Calu3 (cell line): ENCODE results near the gene ADGRA3. TPM values are rescaled to one million over a fixed set of nuclear protein-coding genes. Genes with fewer than 3 reads are reported as not detected.

Experiments
- Bru-seq: library from RNA; stranded (reverse); fragments of 400-500 nt; gene quantifications from one replicate; lab custom pipeline; 2021; lab: Mats Ljungman, UMichigan
- BruChase-seq, 2 experiments: library from RNA; stranded (reverse); fragments of 400-500 nt; gene quantifications; one replicate each; lab custom pipeline; 2021; lab: Mats Ljungman, UMichigan
- BruUV-seq: library from RNA; stranded (reverse); fragments of 400-500 nt; replicated peaks from 2 replicates; lab custom pipeline; 2021; lab: Mats Ljungman, UMichigan
- CTCF ChIA-PET: fragments of 300-600 bp; sonication (Branson Sonifier 250); formaldehyde crosslinking; loops from one replicate; lab custom pipeline; 2022; ENCODE audit warnings: antibody characterized with exemption; lab: Charles Lee
- DNase-seq: peaks from one replicate; pipeline ENCODE4 v3.0.0; 2022
- H3K27ac Mint-ChIP-seq: one replicate; pipeline ENCODE4 v1.8.0; 2022; ENCODE audit warnings: mixed read lengths; ENCODE audit not compliant: unreplicated experiment
- H3K27me3 Mint-ChIP-seq: one replicate; pipeline ENCODE4 v1.8.0; 2022; ENCODE audit warnings: mixed read lengths; ENCODE audit not compliant: unreplicated experiment
- H3K36me3 Mint-ChIP-seq: one replicate; pipeline ENCODE4 v1.8.0; 2022; ENCODE audit warnings: mild to moderate bottlenecking, moderate library complexity, mixed read lengths; ENCODE audit not compliant: insufficient read depth, unreplicated experiment
- H3K4me1 Mint-ChIP-seq: one replicate; pipeline ENCODE4 v1.8.0; 2022; ENCODE audit warnings: mild to moderate bottlenecking, low read depth, mixed read lengths; ENCODE audit not compliant: unreplicated experiment
- H3K4me3 Mint-ChIP-seq: one replicate; pipeline ENCODE4 v1.8.0; 2022; ENCODE audit warnings: mild to moderate bottlenecking, low read depth, moderate library complexity, mixed read lengths; ENCODE audit not compliant: unreplicated experiment
- H3K9me3 Mint-ChIP-seq: one replicate; pipeline ENCODE4 v1.8.0; 2022; ENCODE audit warnings: low read depth, mixed read lengths; ENCODE audit not compliant: unreplicated experiment
- CTCF ChIP-seq: fragments of 200-600 bp; IDR thresholded peaks from one replicate; pipeline ENCODE4 v1.8.0; 2022; ENCODE audit warnings: antibody characterized with exemption; ENCODE audit not compliant: unreplicated experiment
- intact Hi-C: fragments of 100-400 bp; cut with micrococcal nuclease; formaldehyde crosslinking; loops from one replicate; pipeline ENCODE4 v1.10.0; 2022; ENCODE audit not compliant: unreplicated experiment
- long read RNA-seq: library from polyadenylated mRNA; stranded (forward); transcript quantifications from one replicate; pipeline ENCODE4 v2.0.0, GENCODE V29; 2022
- total RNA-seq: library from RNA; stranded (reverse); gene quantifications from 2 replicates; pipeline ENCODE4 v1.2.3, GENCODE V29; 2022

The ADGRA3 gene
- total RNA-seq, result 48.4 and 63.2 TPM in 2 replicates
- percentile 91 among the genes with signal in this experiment for Bru-seq, nascent RNA
- BruChase-seq, experiment 1, labeled RNA remaining after a 6-hour chase, result percentile 82 among the genes with signal in this experiment
- BruChase-seq, experiment 2, labeled RNA remaining after a 2-hour chase, result percentile 86 among the genes with signal in this experiment
- long read RNA-seq, full-length matches to known transcripts, result 13 of 39 reads
- long read RNA-seq, partial matches to known transcripts, result 12 of 39 reads
- long read RNA-seq, other reads (novel, unspliced or antisense), result 14 of 39 reads

- TF ChIP-seq CTCF, result no peak
- CTCF ChIA-PET, result interaction anchor here (1.4 kb wide), 2 partner anchors 14 to 91 kb away, joined by 4 read pairs; no protein-coding TSS in a partner anchor
- H3K4me3 Mint-ChIP-seq, result peak within 1 kb of the TSS; percentile 97
- H3K4me1 Mint-ChIP-seq, result peaks cover 19% of the 10 kb centered on the region
- H3K27me3 Mint-ChIP-seq, result no peaks in the 10 kb centered on the region
- H3K27ac Mint-ChIP-seq, result peak within 1 kb of the TSS; percentile 90
- intact Hi-C loops, result loop anchor here (2.0 kb wide), 1 partner anchor 15 kb away; no protein-coding TSS in a partner anchor
- peaks cover 36% of the 10 kb centered on the region for H3K36me3 Mint-ChIP-seq
- H3K9me3 Mint-ChIP-seq, result no peaks in the 10 kb centered on the region
- DNase-seq, result peak; percentile 73
- BruUV-seq, result TSS peak; percentile 73
These were observed at the start of gene ADGRA3 for GRCh38 chr4:22515888-22516541. Gene ADGRA3 (minus strand): TSS chr4:22516066. CDS start chr4:22515784, 282 bp downstream.

GRCh38 chr4:22556495-22556894 is 40.6 kb upstream of the ADGRA3 start:
- Mint-ChIP-seq H3K4me1 (no peaks in the 10 kb centered on the region), H3K9me3 (no peaks in the 10 kb centered on the region), H3K4me3 (no peak overlapping the region), H3K36me3 (no peaks in the 10 kb centered on the region), H3K27me3 (no peaks in the 10 kb centered on the region), H3K27ac (no peak overlapping the region)
- BruUV-seq, result no TSS peak
- CTCF ChIA-PET, result no interaction called here
- DNase-seq, result no peak
- no peak for TF ChIP-seq CTCF
- intact Hi-C loops, result no loop called here

- H3K27ac Mint-ChIP-seq, result no peak overlapping the region
- H3K4me1 Mint-ChIP-seq, result no peaks in the 10 kb centered on the region
- intact Hi-C loops, result no loop called here
- H3K4me3 Mint-ChIP-seq, result no peak overlapping the region
- no peaks in the 10 kb centered on the region for H3K9me3 Mint-ChIP-seq
- H3K27me3 Mint-ChIP-seq, result no peaks in the 10 kb centered on the region
- BruUV-seq, result no TSS peak
- no peak for DNase-seq
- TF ChIP-seq CTCF, result no peak
- CTCF ChIA-PET, result no interaction called here
- H3K36me3 Mint-ChIP-seq, result no peaks in the 10 kb centered on the region
These were observed 38.8 kb upstream of the ADGRA3 start for GRCh38 chr4:22554670-22555069.

- no peaks in the 10 kb centered on the region for H3K4me1 Mint-ChIP-seq
- no peaks in the 10 kb centered on the region for H3K27me3 Mint-ChIP-seq
- H3K36me3 Mint-ChIP-seq, result no peaks in the 10 kb centered on the region
- no peak overlapping the region for H3K4me3 Mint-ChIP-seq
- CTCF ChIA-PET, result no interaction called here
- BruUV-seq, result no TSS peak
- no peak for DNase-seq
- no peaks in the 10 kb centered on the region for H3K9me3 Mint-ChIP-seq
- intact Hi-C loops, result no loop called here
- no peak for TF ChIP-seq CTCF
- no peak overlapping the region for H3K27ac Mint-ChIP-seq
These were observed 37.7 kb upstream of the ADGRA3 start for GRCh38 chr4:22553560-22553959.
